GM21526 (cell line): ENCODE data around the gene CDSN.

Experiments
- ATAC-seq: cut with Tn5 transposase; IDR thresholded peaks from one replicate; pipeline ENCODE4 v1.9.1; 2021; ENCODE audit warnings: moderate library complexity; ENCODE audit not compliant: unreplicated experiment, low FRiP score

CDSN gene

GRCh38 chr6:31149827-31150447 lies 29.7 kb upstream of the CDSN start:
- no peak for ATAC-seq

GRCh38 chr6:31145386-31145785 lies 25.1 kb upstream of the CDSN start:
- no peak for ATAC-seq

- ATAC-seq, result no peak
Observed at GRCh38 chr6:31144970-31145340, 24.7 kb upstream of the CDSN start.

- no peak for ATAC-seq
Observed at GRCh38 chr6:31144296-31144969, 24.2 kb upstream of the CDSN start.

GRCh38 chr6:31143148-31143547 lies 22.9 kb upstream of the CDSN start:
- no peak for ATAC-seq

- no peak for ATAC-seq
Observed at GRCh38 chr6:31142361-31142761, 22.1 kb upstream of the CDSN start.

- no peak for ATAC-seq
Observed at GRCh38 chr6:31140643-31141042, 20.4 kb upstream of the CDSN start.

- ATAC-seq, result no peak
Observed at GRCh38 chr6:31139599-31139998, 19.4 kb upstream of the CDSN start.

- no peak for ATAC-seq
Observed at GRCh38 chr6:31138982-31139381, 18.7 kb upstream of the CDSN start, which contains the start of gene PSORS1C2. Gene PSORS1C2 (minus strand): TSS chr6:31139066. CDS start chr6:31139026, 40 bp downstream.

GRCh38 chr6:31135710-31136109 lies 15.5 kb upstream of the CDSN start:
- ATAC-seq, result no peak

GRCh38 chr6:31132806-31133205 lies 12.6 kb upstream of the CDSN start:
- no peak for ATAC-seq

- ATAC-seq, result no peak
Observed at GRCh38 chr6:31131595-31131994, 11.3 kb upstream of the CDSN start.

GRCh38 chr6:31130751-31131150 lies 10.5 kb upstream of the CDSN start:
- ATAC-seq, result no peak

GRCh38 chr6:31129130-31129529 lies 8.9 kb upstream of the CDSN start:
- ATAC-seq, result no peak

GRCh38 chr6:31128093-31128676 lies 7.9 kb upstream of the CDSN start:
- ATAC-seq, result no peak

- no peak for ATAC-seq
Observed at GRCh38 chr6:31126396-31127175, 6.3 kb upstream of the CDSN start.

- no peak for ATAC-seq
Observed at GRCh38 chr6:31125586-31126363, 5.5 kb upstream of the CDSN start.

- ATAC-seq, result no peak
Observed at GRCh38 chr6:31125162-31125561, 4.9 kb upstream of the CDSN start.

GRCh38 chr6:31122791-31123706 lies 2.8 kb upstream of the CDSN start:
- ATAC-seq, result no peak
